ENCODE data around the gene RAPGEF5.

DNA sequence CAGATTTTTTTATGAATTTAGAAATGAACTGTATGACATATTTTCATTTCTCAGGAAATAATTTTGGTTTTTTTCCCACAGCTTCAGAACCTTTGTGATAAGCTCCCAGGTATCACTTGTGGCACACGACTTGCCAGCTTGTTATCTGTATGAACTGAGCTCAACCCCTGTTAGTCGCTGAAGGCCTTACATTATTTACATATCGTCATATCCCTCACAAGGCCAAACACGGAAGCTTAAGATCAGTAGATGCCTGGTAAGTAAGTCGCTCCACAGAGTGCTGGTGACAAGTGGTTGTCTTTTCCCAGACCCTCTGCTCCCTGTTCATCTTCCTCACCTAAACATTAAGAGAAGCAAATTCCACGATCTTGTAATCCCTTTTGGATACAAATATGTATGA is 55.2 kb downstream of the RAPGEF5 start:
- TF ChIP-seq EZH2 (IDR thresholded peaks at IDR 0.05), result no peak
- no peak for TF ChIP-seq POLR2AphosphoS5 (IDR thresholded peaks at IDR 0.05; ENCODE audit: borderline replicate concordance, low read depth, low read length)
